ENCODE measurements around the gene FRYL.

- no peak for TF ChIP-seq CTCF (IDR thresholded peaks at IDR 0.05; ENCODE audit: low read length)
- TF ChIP-seq EZH2 (IDR thresholded peaks at IDR 0.05; ENCODE audit: borderline replicate concordance, low read length) = no peak
Measured at GRCh38 chr4:48623182-48623780, 156.8 kb downstream of the FRYL start.

All from OCI-LY1 (cell line).